NCI-H1436 (cell line): ENCODE measurements around the gene PHF21B.
"Not testable (repeated sequence)": the region's sequence is repeated elsewhere in the genome, so short reads cannot be mapped to it uniquely, and the experiment has no call there.

Source experiments
- DNase-seq: peaks from one replicate; lab custom pipeline; 2025; lab: John Stamatoyannopoulos, UW

Gene PHF21B

GRCh38 chr22:44876921-44877320 is 132.9 kb downstream of the PHF21B start:
- DNase-seq, result no peak

- no peak for DNase-seq
Measured at GRCh38 chr22:44871782-44872181, 138.0 kb downstream of the PHF21B start.

DNA sequence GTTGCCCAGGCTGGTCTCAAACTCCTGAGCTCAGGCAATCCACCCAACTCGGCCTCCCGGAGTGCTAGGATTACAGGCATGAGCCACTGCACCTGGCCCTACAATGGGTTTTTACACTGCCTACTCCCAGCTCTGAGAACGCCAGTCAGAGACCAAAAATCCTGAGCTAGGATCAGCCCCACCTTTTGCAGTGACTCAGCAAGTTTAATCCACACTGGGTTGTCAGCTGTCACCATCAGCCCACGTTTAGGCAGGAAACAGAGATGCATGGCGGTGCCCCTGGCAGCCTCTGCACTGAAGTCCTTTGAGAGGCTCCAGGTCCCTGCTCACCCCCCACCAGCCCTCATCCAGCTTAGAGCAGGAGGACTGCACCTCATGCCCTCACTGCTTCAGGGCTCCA is 139.8 kb downstream of the PHF21B start:
- peak; percentile 64 for DNase-seq

DNA sequence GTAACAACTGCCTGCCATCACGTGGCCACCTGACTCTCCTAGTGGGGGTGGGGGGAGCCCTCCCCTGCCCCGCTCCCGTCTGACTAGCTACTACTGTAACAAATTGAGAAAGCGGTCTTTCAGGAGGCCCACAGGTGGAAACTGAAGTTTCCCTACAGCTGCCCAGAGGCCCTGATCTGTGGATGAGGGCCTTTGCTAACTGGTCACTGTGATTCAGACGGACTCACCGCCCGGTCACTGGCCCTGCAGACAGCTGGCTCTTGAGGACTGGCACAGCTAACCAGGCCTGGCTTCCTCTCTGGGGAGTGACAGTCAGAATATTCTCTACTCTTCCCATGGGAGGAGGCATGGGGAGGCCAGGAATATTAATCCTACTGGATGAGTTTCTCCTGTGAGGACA is 140.6 kb downstream of the PHF21B start:
- no peak for DNase-seq

DNA sequence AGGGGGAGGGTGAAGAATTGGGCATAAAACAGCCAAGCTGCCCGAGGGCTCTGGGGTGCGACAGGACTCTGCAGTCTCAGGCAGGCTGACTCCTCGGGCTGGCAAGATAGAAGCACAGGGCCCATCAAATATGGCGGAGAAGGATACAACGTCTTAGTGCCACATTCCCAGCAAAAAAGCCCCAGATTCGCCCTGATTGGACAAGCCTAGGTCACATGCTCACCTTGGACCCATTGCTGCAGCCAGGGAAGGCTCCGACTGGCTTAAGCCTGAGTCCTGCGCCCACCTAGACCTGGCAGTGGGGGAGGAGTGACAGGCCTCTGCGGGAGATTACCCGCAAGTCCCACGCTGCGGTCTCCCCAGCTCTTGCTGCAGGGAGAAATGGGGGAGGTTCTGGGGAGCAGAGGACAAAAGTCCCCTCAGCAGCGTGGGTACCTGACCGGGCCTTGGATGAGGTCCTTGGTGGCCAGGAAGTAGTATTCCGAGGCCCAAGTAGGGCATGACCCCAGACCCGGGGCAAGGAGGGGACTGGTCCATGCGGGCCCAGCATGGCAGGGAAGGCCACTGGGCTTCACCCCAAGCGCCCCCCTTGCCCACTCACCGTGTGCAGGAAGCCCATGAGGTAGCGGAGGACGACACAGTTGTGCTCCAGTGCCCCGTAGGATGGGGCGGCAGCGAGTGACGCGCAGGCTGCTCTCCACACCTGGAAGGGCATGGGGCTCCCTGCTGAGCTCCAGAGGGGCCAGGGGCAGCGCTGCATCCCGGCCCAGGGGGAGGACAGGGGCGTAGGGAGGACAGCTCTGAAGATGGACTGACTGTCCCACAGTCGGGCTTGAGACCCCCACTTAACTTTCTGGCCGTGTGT is 144.4 kb downstream of the PHF21B start:
- DNase-seq, result no peak

DNA sequence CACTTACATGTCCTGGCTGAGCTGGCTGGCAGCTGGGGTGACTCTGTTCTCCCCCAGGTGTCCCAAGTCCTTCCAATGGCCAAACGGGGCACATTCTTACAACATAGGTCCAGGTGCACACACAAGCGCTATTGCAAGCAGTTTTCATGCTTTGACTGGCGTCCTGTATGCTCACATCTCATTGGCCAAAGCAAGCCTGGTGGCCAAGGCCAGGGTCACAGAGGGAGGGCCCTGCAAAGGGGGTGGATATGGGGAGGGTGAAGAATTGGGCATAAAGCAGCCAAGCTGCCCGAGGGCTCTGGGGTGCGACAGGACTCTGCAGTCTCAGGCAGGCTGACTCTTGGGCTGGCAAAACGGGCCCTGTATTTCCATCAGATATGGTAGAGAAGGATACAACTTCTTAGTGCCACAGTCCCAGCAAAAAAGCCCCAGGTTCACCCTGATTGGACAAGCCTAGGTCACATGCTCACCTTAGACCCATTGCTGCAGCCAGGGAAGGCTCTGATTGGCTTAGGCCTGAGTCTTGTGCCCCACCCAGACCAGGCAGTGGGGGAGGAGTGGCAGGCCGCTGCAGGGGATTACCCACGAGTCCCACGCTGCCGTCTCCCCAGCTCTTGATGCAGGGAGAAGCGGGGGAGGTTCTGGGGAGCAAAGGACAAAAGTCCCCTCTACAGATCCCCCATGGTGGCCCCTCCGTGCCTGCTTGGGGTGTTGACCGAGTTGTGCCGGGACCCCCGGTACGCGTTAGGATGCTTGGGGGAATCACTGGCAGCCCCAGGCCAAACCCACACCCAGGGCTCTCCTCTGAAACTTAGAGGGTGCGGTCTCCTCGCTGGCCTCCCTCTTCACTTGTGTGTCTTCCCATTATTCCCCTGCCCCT is 146.6 kb downstream of the PHF21B start:
- no peak for DNase-seq

- no peak for DNase-seq
Measured at GRCh38 chr22:44862281-44862680, 147.5 kb downstream of the PHF21B start.

GRCh38 chr22:44861245-44861644 is 148.6 kb downstream of the PHF21B start:
- no peak for DNase-seq

DNA sequence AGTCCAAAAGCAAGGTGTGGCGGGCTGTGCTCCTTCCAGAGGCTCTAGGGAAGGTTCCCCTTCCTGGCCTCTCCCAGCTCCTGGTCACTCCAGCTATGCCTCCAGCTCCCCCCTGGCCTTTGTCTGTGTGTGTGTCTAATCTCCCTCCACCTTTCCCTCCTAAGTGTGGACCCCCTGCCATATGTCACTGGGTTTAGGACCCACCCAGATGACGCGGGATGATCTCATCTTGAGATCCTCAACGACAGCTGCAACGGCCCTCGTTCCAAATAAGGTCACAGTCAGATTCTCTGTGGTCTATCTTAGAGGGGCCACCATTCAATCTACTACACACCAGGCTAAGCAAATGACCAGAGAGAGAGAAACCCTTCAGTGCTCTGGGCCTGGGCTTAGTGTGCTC is 149.5 kb downstream of the PHF21B start:
- no peak for DNase-seq

- no peak for DNase-seq
Measured at GRCh38 chr22:44859641-44860040, 150.2 kb downstream of the PHF21B start.

- DNase-seq, result not testable (repeated sequence)
Measured at GRCh38 chr22:44858819-44859218, 151.0 kb downstream of the PHF21B start.

GRCh38 chr22:44855855-44856254 is 153.9 kb downstream of the PHF21B start:
- no peak for DNase-seq

GRCh38 chr22:44854641-44855040 is 155.2 kb downstream of the PHF21B start:
- DNase-seq, result not testable (repeated sequence)

- no peak for DNase-seq
Measured at GRCh38 chr22:44850946-44851345, 158.9 kb downstream of the PHF21B start.

DNA sequence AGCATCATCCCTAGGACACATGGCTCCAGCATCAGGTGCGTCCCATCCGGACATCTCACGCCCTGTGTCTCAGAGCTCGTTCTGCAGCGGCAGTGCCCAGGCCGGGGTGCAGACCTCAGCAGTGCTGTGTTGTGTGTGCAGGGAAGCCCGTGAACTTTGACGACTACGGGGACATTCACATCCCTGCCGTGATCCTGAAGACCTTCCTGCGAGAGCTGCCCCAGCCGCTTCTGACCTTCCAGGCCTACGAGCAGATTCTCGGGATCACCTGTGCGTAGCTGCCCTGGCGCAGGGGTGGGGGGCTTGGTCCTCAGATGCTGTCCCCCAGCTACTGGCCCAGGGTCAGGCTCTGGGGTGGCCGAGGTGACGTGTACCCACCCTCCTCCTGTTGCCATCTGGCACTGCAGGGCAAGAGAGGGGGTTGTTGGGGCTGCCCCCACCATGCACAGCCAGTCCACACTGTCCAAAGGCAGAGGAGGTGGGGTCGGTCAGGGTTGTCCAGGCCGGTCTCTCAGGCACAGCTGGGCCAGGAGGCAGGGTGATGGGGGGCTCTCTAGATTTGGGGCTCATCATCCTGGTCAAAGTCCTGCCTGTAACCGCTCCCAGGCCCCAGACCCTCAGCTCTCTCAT is 160.9 kb downstream of the PHF21B start:
- no peak for DNase-seq

DNA sequence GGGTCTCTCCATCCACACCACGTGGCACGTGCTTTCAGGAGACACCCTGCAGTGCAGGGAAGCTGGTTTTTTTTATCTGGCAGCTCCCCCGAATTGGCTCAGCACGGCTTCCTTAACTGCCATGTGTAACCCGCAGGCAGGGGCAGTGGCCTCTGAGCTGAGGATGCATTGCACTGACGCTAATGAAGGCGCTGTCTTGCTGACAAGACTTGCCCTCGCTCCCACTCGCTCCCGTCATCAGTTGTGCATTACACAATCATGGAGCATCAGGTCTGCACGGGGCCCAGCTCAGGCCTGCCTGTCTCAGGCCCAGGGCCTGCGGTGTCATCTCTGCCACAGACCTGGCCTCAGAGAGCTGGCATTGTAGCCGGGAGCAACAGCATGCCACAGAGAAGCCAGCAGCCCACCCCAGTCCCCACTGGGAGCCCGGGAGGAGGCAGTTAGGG is 161.5 kb downstream of the PHF21B start:
- no peak for DNase-seq

DNA sequence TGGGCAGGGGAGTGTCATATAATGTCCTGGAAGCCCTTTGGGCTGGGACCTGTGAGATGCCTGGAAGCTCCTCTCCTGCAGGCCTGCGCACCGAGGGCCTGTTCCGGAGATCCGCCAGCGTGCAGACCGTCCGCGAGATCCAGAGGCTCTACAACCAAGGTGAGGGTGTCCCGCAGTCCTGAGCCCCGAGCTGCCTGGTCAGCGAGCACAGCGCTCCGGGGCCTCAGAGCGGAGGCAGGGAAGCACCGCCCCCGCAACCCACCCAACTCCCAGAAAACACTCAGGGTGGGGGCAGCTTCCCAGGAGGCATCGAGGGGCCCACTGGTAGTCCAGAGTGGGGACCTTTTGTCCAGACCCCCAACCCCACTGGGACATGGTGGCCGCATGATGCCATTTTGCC is 161.9 kb downstream of the PHF21B start:
- DNase-seq, result no peak

DNA sequence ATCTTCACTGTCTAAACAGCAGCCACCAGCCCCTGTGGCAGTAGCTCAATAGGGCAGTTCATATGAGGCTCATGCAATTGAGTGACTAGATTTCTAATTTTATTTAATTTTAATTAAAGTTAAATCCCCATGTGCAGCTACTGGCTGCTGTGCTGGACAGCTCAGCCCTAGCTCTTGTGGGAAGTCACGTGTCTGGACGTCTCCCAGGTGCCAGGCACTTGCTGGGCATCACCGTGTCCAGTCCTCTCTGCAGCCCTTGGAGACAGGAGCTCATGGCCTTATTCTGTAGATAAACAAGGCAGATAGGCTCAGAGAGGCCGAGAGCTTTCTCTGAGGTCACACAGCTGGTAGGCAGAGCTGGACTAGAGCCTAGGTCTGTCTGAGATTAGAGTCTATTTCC is 162.4 kb downstream of the PHF21B start:
- DNase-seq, result no peak

GRCh38 chr22:44846726-44847275 is 163.0 kb downstream of the PHF21B start:
- DNase-seq, result no peak

- no peak for DNase-seq
Measured at GRCh38 chr22:44845796-44846720, 163.7 kb downstream of the PHF21B start.

- DNase-seq, result no peak
Measured at GRCh38 chr22:44845191-44845590, 164.6 kb downstream of the PHF21B start.
